ENCODE measurements around the gene MSN.

GRCh38 chrX:65712005-65712806 lies 44.8 kb downstream of the MSN start:
- TF ChIP-seq CTCF (IDR thresholded peaks at IDR 0.05; ENCODE audit: low read length), result no peak
- TF ChIP-seq EZH2 (optimal IDR thresholded peaks at IDR 0.05; ENCODE audit: low read depth, low read length), result no peak
- TF ChIP-seq EZH2phosphoT487 (IDR thresholded peaks at IDR 0.05; ENCODE audit: low read length), result no peak

Data from MM.1S (cell line).